ENCODE results near the gene APCDD1L. TPM values are rescaled to one million over a fixed set of nuclear protein-coding genes. Genes with fewer than 3 reads are reported as not detected.

APCDD1L gene
- total RNA-seq = under 1 TPM; 0.11 to 0.20 TPM
- under 1 TPM in 1 of 2 donors, not detected in 1; 0.32 TPM for polyA plus RNA-seq (ENCODE audit: insufficient read length in 2 of 2)
- long read RNA-seq, donor 1 = 0 reads
- long read RNA-seq, donor 2 = 0 reads
- long read RNA-seq, donor 3 = 0 reads
- long read RNA-seq, donor 4 = 0 reads

- DNase-seq (ENCODE audit: low read depth in 4 of 6, low spot score in 6 of 6) = no peak
- WGBS (ENCODE audit: insufficient coverage) = 21% methylated on average over 26 of the region's 28 CpGs
- H3K4me1 ChIP-seq (ENCODE audit: control insufficient read depth, insufficient read depth, low read length) = peaks cover 9% of the 10 kb centered on the region
- H3K36me3 ChIP-seq (ENCODE audit: control insufficient read depth, insufficient read depth, low read length) = no peaks in the 10 kb centered on the region
- no peak within 1 kb of the TSS for H3K27ac ChIP-seq (ENCODE audit: low read depth, low read length)
- no peak within 1 kb of the TSS for H3K4me3 ChIP-seq (ENCODE audit: low read depth, low read length)
- no peaks in the 10 kb centered on the region for H3K9me3 ChIP-seq (ENCODE audit: control insufficient read depth, insufficient read depth, low read length)
- peaks cover 42% of the 10 kb centered on the region for H3K27me3 ChIP-seq (ENCODE audit: control insufficient read depth, insufficient read depth, low read length)
These were observed at the start of gene APCDD1L for GRCh38 chr20:58515233-58516212. APCDD1L (minus strand) TSS chr20:58515399; CDS start chr20:58514707, 692 bp downstream.

GRCh38 chr20:58559368-58559729, 44.1 kb upstream of the APCDD1L start:
- Histone ChIP-seq H3K27ac (ENCODE audit: low read depth, low read length) (no peak overlapping the region), H3K4me1 (ENCODE audit: control insufficient read depth, insufficient read depth, low read length) (no peaks in the 10 kb centered on the region), H3K9me3 (ENCODE audit: control insufficient read depth, insufficient read depth, low read length) (peaks cover 3% of the 10 kb centered on the region), H3K36me3 (ENCODE audit: control insufficient read depth, insufficient read depth, low read length) (no peaks in the 10 kb centered on the region), H3K27me3 (ENCODE audit: control insufficient read depth, insufficient read depth, low read length) (no peaks in the 10 kb centered on the region), H3K4me3 (ENCODE audit: low read depth, low read length) (no peak overlapping the region)
- WGBS (ENCODE audit: insufficient coverage) = 92% methylated on average over 6 of the region's 7 CpGs
- DNase-seq (ENCODE audit: low read depth in 4 of 6, low spot score in 6 of 6) = no peak

DNA sequence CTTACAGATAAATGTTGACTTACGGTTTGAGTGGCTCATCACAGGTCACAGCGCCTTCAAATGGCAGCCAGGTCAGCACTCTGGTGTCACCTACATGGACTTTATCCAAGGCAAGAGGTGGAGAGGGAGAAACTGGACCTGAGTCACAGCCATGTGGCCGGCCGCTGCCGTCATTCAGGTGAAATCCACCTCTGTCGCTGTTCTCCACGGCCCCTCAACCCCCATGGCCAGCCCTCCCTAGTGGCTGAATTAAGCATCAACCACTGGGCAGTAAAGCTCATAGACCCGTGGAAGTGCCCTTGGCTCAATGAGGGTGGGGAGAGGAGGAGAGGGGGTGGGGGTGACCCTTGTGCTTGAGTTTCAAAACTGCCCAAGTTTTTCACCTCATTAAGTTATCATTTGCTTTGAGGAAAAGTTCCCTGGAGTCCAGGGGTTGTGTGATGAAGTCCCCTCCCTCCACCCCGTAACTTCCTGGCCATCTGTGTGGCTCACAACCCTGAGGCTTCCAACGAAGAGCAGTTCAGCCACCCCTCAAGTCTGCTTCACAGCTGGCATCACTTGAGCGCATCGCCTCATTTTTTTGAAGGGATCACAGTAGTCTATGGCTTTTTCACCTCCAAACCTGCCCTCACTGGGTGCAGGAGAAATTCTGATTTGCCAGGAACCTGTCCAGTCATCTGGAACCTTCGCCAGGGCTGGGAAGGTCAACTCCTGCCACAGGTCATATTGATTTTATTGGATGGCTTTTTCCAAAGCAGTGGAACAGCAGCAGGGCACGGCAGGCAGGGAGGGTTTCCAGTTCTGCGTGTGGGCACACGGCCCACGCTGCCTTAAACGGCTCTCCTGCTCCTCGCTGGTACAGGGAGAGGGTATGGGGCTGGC, 43.5 kb upstream of the APCDD1L start:
- DNase-seq (ENCODE audit: low read depth in 4 of 6, low spot score in 6 of 6) = no peak
- H3K4me1 ChIP-seq (ENCODE audit: control insufficient read depth, insufficient read depth, low read length) = peaks cover 3% of the 10 kb centered on the region
- H3K27me3 ChIP-seq (ENCODE audit: control insufficient read depth, insufficient read depth, low read length) = no peaks in the 10 kb centered on the region
- no peaks in the 10 kb centered on the region for H3K36me3 ChIP-seq (ENCODE audit: control insufficient read depth, insufficient read depth, low read length)
- H3K9me3 ChIP-seq (ENCODE audit: control insufficient read depth, insufficient read depth, low read length) = peaks cover 2% of the 10 kb centered on the region
- H3K27ac ChIP-seq (ENCODE audit: low read depth, low read length) = no peak overlapping the region
- 87% methylated on average over 13 of the region's 19 CpGs for WGBS (ENCODE audit: insufficient coverage)
- H3K4me3 ChIP-seq (ENCODE audit: low read depth, low read length) = no peak overlapping the region

DNA sequence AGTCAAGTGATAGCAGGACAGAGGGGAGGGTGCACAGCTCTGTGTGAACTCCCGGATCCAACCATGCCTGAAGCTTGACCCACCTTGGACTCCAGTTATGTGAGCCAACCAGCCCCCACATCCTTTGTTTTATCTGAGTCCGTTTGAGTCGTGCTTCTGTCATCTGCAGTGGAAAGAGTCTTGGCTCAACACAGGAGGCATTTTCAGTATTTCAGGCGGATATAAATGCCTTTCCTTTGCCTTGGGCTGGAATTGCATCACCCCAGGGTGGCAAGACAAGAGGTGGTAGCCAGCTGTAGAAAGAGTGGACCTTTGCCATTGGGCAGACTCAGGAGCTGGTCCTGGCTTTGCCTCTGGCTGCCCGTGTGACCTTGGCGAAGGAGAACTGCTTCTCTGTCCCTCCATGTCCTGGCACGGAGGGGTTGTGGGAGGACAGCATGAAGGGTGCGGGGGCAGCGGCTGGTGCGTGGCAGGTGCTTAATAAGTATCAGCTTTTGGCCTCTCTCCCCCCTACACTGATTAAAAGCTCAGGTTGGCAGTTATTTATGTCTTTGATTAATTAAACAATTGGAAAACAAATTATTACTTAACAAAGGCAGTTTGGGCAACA, 42.6 kb upstream of the APCDD1L start:
- Histone ChIP-seq H3K4me3 (ENCODE audit: low read depth, low read length) (no peak overlapping the region), H3K9me3 (ENCODE audit: control insufficient read depth, insufficient read depth, low read length) (no peaks in the 10 kb centered on the region), H3K27me3 (ENCODE audit: control insufficient read depth, insufficient read depth, low read length) (no peaks in the 10 kb centered on the region), H3K4me1 (ENCODE audit: control insufficient read depth, insufficient read depth, low read length) (peaks cover 3% of the 10 kb centered on the region), H3K27ac (ENCODE audit: low read depth, low read length) (no peak overlapping the region), H3K36me3 (ENCODE audit: control insufficient read depth, insufficient read depth, low read length) (no peaks in the 10 kb centered on the region)
- no peak for DNase-seq (ENCODE audit: low read depth in 4 of 6, low spot score in 6 of 6)
- 79% methylated on average over 4 of the region's 10 CpGs for WGBS (ENCODE audit: insufficient coverage)

DNA sequence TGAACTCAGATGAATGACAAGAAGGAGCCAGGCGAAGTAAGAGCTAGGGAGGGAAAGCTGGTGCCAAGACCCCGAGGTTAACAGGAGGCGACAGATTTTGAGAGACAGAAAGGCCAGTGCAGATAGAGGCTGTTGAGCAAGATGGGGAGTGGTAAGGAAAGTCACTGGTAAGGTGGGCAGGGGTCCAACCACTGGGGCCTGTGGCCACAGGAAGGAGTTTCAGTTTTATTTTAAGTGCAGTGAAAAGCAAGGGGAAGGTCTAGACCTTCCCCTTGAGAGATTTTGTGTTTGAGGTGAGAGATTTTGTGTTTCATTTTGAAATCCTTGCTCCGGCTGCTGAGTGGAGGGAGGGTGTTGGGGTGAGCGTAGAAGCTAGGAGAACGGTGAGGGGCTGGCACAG, 41.8 kb upstream of the APCDD1L start:
- no peaks in the 10 kb centered on the region for H3K9me3 ChIP-seq (ENCODE audit: control insufficient read depth, insufficient read depth, low read length)
- no peaks in the 10 kb centered on the region for H3K27me3 ChIP-seq (ENCODE audit: control insufficient read depth, insufficient read depth, low read length)
- WGBS (ENCODE audit: insufficient coverage) = 90% methylated on average over 6 of the region's 6 CpGs
- no peaks in the 10 kb centered on the region for H3K36me3 ChIP-seq (ENCODE audit: control insufficient read depth, insufficient read depth, low read length)
- peaks cover 3% of the 10 kb centered on the region for H3K4me1 ChIP-seq (ENCODE audit: control insufficient read depth, insufficient read depth, low read length)
- no peak for DNase-seq (ENCODE audit: low read depth in 4 of 6, low spot score in 6 of 6)
- no peak overlapping the region for H3K4me3 ChIP-seq (ENCODE audit: low read depth, low read length)
- H3K27ac ChIP-seq (ENCODE audit: low read depth, low read length) = no peak overlapping the region

DNA sequence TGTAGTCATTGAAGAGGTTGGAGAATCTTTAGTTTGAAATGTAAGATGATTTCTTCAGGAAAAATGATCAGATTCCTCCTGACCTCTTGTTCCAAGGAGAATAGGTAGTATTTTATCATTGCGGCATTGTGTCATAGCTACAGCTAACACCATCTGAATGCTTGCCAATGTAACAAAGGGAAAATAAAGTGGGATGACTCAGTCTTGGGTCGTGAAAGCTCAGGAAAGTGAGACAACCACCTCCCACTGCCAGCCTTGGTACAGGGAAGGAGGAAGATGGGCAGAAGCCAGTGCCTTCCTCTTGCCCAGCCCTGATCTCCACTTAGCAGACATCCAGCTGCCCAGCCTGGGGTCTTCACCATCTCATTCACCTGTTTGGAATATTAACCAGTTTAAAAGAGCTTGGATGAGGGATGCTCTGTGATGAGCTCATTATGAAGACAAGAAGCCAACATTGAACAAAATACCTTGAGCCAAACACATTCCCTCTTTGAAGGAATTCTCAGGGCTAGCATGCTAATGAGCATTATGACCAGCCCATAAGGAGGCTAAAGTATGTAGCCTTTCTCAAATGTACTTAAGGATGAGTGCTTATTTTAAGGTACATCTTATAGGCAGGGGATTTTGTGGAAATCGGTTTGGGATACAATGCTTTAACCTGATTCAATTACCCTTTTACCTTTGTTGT, 40.0 kb upstream of the APCDD1L start:
- WGBS (ENCODE audit: insufficient coverage) = 100% methylated on average over 1 of the region's 3 CpGs
- Histone ChIP-seq H3K36me3 (ENCODE audit: control insufficient read depth, insufficient read depth, low read length) (no peaks in the 10 kb centered on the region), H3K4me3 (ENCODE audit: low read depth, low read length) (no peak overlapping the region), H3K9me3 (ENCODE audit: control insufficient read depth, insufficient read depth, low read length) (no peaks in the 10 kb centered on the region), H3K4me1 (ENCODE audit: control insufficient read depth, insufficient read depth, low read length) (peaks cover 4% of the 10 kb centered on the region), H3K27me3 (ENCODE audit: control insufficient read depth, insufficient read depth, low read length) (no peaks in the 10 kb centered on the region), H3K27ac (ENCODE audit: low read depth, low read length) (no peak overlapping the region)
- no peak for DNase-seq (ENCODE audit: low read depth in 4 of 6, low spot score in 6 of 6)

GRCh38 chr20:58554541-58554940, 39.3 kb upstream of the APCDD1L start:
- no peaks in the 10 kb centered on the region for H3K9me3 ChIP-seq (ENCODE audit: control insufficient read depth, insufficient read depth, low read length)
- H3K4me1 ChIP-seq (ENCODE audit: control insufficient read depth, insufficient read depth, low read length) = peaks cover 10% of the 10 kb centered on the region
- H3K27me3 ChIP-seq (ENCODE audit: control insufficient read depth, insufficient read depth, low read length) = no peaks in the 10 kb centered on the region
- H3K36me3 ChIP-seq (ENCODE audit: control insufficient read depth, insufficient read depth, low read length) = no peaks in the 10 kb centered on the region
- no peak overlapping the region for H3K27ac ChIP-seq (ENCODE audit: low read depth, low read length)
- 95% methylated on average over 2 of the region's 3 CpGs for WGBS (ENCODE audit: insufficient coverage)
- no peak for DNase-seq (ENCODE audit: low read depth in 4 of 6, low spot score in 6 of 6)
- H3K4me3 ChIP-seq (ENCODE audit: low read depth, low read length) = no peak overlapping the region

GRCh38 chr20:58553841-58554240, 38.6 kb upstream of the APCDD1L start:
- WGBS (ENCODE audit: insufficient coverage) = 64% methylated on average over 8 of the region's 9 CpGs
- no peak overlapping the region for H3K27ac ChIP-seq (ENCODE audit: low read depth, low read length)
- H3K27me3 ChIP-seq (ENCODE audit: control insufficient read depth, insufficient read depth, low read length) = no peaks in the 10 kb centered on the region
- H3K36me3 ChIP-seq (ENCODE audit: control insufficient read depth, insufficient read depth, low read length) = no peaks in the 10 kb centered on the region
- peak in 2 of 6 donors; percentile 46 to 52 for DNase-seq (ENCODE audit: low read depth in 4 of 6, low spot score in 6 of 6)
- H3K9me3 ChIP-seq (ENCODE audit: control insufficient read depth, insufficient read depth, low read length) = no peaks in the 10 kb centered on the region
- H3K4me1 ChIP-seq (ENCODE audit: control insufficient read depth, insufficient read depth, low read length) = peaks cover 10% of the 10 kb centered on the region
- no peak overlapping the region for H3K4me3 ChIP-seq (ENCODE audit: low read depth, low read length)

Data from spinal cord (tissue), 10 donors.